ENCODE results near the gene BRD1.

DNA sequence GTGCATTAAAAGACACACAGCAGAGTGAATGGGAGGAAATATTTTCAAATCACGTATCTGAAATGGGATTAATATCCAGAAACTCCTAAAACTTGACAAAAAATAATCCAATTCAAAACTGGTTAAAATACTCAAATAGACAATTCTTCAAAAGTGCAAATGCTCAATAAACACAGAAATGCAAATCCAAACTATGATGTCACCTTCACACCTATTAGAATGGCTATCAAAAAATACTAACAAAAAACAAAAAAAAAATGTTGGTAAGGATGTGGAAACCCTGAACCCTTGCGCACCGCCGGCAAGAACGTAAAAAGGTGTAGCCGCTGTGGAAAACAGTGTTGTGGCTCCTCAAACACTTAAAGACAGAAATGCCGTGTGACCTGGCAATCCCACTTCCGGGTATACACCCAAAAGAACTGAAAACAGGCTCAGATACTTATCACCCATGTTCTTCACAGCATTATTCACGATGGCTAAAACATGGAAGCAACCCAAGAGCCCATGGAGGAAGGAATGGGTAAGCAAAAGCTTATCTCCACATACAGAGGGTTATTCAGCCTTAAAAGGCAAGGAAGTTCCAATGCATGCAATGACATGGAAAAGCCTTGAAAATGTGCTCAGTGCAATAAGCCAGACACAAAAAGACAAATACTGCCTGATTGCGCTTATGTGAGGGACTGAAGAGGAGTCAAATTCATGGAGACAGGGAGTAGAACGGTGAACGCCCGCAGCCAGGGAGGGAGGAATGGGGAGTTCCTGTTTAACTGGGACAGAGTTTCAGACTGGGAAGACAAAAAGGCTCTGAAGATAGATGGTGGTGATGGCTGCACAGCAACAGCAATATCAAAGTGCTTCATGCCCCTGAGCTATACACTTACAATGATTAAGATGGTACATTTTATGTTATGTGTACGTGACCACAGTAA is 19.6 kb downstream of the BRD1 start:
- TF ChIP-seq, protein P1, sequence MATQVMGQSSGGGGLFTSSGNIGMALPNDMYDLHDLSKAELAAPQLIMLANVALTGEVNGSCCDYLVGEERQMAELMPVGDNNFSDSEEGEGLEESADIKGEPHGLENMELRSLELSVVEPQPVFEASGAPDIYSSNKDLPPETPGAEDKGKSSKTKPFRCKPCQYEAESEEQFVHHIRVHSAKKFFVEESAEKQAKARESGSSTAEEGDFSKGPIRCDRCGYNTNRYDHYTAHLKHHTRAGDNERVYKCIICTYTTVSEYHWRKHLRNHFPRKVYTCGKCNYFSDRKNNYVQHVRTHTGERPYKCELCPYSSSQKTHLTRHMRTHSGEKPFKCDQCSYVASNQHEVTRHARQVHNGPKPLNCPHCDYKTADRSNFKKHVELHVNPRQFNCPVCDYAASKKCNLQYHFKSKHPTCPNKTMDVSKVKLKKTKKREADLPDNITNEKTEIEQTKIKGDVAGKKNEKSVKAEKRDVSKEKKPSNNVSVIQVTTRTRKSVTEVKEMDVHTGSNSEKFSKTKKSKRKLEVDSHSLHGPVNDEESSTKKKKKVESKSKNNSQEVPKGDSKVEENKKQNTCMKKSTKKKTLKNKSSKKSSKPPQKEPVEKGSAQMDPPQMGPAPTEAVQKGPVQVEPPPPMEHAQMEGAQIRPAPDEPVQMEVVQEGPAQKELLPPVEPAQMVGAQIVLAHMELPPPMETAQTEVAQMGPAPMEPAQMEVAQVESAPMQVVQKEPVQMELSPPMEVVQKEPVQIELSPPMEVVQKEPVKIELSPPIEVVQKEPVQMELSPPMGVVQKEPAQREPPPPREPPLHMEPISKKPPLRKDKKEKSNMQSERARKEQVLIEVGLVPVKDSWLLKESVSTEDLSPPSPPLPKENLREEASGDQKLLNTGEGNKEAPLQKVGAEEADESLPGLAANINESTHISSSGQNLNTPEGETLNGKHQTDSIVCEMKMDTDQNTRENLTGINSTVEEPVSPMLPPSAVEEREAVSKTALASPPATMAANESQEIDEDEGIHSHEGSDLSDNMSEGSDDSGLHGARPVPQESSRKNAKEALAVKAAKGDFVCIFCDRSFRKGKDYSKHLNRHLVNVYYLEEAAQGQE (IDR thresholded peaks at IDR 0.05; ENCODE audit: insufficient read depth in 1 of 2, low read depth in 2 of 2, low read length in 2 of 2) = no peak
- TF ChIP-seq TAF1 (IDR thresholded peaks at IDR 0.05; ENCODE audit: borderline replicate concordance, insufficient read depth, low read length) = no peak
- no peak for TF ChIP-seq POLR2AphosphoS5 (IDR thresholded peaks at IDR 0.05; ENCODE audit: low read depth, low read length)
- no peak for TF ChIP-seq SIN3A (IDR thresholded peaks at IDR 0.05; ENCODE audit: borderline replicate concordance, insufficient read depth, low read length)
